Hematopoietic multipotent progenitor cell treated with erythropoietin and hydrocortisone succinate and interleukin-3 and kit ligand, for 15 days (in vitro differentiated cells): Measurements from ENCODE around the gene CA6.
"Not testable (repeated sequence)": the region's sequence is repeated elsewhere in the genome, so short reads cannot be mapped to it uniquely, and the experiment has no call there.

Experiments used
- DNase-seq: peaks from one replicate; pipeline ENCODE4 v3.0.0-alpha.2; 2015; ENCODE audit warnings: low spot score

CA6 gene

DNA sequence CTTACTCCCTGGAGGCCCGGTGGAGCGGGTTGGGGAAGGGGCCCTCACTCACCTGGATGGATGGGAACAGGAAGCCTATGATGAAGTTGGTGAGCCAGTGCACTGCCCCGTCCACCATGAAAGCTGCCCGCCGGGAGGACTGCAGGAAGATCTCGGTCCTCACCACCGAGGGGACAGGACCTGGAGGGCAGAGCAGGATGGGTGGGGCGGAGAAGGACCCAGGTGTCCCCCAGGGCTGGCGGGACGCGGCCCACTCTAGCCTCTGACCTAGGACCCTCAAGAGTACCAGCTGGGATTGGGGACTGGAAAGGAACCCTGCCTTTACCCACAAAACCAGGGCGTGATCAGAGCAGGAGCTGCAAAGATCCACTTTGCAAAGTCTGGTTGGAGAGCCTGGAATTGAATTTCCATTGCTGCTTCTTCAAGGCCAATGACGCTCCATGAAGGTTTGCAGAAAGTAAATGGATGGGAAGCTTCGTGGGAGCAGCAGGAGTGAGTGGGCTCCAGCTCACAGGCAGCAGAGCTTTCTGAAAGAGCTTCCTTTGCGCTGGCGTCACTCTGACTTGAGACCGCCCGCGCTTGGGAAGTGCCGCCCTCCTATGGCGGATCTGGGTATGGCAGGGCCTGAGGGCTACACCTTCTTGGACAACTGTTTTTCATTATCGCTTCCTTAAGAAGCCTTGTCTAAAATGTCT is 59.2 kb downstream of the CA6 start:
- peak; percentile 47 for DNase-seq

DNA sequence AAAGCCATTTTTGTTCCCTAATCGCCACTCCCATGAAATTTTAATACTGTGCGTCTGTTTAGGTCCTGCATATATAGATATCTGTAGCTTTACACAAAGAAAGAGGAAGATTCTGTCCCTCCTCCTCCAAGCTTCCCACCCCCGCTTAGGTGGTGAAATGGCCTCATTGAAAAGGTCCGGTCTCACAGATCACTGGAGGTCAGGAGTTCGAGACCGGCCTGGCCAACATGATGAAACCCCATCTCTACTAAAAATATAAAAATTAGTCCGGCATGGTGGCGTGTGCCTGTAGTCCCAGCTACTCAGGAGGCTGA is 59.7 kb downstream of the CA6 start:
- DNase-seq = no peak

DNA sequence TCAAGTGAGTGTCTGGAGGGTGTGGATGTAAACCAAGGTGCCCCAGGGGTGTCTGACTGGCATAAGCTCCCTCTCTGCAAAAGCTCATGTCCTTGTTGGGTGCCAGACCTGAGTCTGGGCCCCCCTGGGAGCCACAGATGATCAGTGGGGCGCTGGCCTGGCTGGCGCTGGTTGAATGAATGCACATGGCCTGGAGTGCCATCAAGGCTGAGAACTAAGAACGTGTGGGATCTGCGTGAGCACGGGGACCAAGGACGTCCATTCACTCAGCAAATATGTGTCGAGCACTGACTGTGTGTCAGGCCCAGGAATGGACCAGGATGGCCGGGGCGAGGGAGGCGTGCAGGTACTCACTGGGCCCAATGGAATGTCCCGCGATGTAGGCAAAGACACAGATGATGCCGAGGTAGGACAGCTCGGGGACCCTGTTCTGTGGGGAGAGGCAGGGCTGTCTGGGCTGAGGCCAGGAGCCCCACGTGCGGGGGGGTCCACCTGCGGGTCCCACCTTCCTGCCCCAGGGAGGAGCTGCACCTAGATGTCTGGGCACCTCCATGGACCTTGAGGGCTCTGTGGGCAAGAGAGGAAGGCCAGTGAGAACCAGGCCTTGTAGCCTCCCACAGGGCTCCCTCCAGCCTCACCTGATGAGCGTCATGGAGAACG is 61.4 kb downstream of the CA6 start:
- DNase-seq = no peak

DNA sequence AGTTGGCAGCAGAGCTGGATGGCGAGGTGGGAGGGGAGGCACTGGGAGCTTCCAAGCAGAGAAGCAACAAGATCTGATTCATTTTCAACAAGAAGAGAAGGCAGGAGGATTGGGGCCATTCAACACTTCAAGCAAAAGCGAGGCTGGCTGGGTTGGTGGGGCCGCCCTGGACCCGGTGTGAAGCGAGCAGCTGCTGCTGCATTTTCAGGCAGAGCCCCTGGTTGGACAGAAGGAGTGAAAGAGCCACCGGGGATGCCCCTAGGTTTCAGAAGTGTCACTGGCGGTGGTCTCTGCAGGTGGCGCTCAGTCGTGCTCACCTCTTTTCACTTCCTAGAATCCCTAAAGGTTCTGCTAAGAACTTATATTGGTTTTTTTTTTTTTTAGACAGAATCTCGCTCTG is 62.6 kb downstream of the CA6 start:
- no peak for DNase-seq

DNA sequence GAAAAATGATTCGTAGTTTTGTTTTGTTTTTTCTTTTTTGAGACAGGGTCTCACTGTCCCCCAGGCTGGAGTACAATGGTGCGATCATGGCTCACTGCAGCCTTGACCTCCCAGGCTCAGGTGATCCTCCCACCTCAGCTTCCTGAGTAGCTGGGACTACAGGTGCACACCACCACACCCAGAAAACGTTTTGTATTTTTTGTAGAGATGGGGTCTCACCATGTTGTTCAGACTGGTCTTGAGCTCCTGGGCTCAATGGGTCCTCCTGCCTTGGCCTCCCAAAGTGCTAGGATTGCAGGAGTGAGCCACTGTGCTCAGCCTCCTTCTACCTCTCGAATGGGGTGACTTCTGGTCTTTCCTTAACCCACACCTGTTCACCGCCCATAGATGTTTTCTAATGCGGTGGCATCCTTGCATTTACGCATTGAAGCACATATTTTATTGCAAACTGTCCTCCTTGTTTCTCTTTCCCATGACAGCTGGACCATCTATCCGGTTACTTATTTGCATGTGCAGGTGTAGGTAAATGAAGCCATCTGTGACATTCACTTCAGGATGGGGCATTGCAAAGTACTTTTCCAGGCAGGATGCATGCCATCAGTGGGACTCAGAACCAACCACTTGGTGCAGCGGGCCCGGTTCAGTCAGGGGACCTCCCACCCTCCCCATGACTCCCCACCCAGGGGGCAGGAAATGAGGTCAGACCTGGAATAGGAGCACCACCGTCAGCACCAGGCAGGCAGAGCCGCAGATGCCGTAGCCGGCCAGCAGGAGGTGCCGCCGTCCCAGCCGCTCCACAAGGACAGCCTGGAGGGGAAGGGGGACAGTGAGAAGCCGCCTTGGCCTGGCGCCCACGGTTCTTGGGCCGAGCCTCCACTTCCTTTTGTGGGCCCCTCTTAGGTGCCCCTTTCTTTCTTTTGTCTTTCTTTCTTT is 64.0 kb downstream of the CA6 start:
- no peak for DNase-seq

DNA sequence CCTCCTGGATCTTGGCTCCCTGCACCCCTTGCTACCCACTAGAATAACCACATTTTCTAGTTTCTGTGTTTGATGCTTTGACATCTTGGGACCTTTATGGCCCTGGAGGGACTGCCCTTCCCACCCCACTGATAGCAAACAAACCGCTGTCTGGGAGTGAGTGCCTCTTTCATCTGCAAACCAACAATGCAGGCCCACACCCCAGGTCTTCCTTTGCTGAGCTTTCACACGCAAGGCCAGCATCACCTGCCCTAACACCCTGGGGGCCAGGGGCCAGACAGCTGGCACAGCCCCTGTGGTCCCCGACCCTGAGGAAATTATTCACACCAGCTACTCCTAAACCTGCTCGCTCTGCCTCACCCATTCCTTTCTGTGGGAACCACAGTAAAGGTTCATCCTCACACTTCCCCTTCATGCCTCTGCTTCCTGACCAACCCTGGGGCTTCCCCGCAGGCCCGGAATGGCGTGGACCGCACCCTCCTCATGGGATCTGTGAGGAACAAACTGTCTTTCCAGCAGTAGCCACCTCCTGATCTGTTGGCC is 65.2 kb downstream of the CA6 start:
- no peak for DNase-seq

DNA sequence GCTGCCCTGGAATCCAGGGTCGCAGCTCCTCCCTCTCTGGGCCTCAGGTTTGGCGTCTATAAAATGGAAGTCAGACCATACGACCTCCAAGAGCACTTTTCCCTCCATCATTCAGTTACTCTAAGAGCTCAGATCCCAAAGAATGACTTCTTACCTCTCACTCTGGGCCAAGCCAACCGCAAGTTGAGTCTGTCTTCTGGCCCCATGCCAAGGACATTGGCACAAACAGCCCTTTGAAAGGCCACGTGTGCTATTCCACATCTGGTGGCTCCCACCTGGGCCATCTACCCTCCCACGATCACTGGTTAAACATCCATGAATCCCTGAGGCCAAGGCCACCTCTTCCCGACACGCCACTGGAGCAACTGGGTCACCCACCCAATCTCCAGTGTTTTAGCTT is 68.2 kb downstream of the CA6 start:
- no peak for DNase-seq

DNA sequence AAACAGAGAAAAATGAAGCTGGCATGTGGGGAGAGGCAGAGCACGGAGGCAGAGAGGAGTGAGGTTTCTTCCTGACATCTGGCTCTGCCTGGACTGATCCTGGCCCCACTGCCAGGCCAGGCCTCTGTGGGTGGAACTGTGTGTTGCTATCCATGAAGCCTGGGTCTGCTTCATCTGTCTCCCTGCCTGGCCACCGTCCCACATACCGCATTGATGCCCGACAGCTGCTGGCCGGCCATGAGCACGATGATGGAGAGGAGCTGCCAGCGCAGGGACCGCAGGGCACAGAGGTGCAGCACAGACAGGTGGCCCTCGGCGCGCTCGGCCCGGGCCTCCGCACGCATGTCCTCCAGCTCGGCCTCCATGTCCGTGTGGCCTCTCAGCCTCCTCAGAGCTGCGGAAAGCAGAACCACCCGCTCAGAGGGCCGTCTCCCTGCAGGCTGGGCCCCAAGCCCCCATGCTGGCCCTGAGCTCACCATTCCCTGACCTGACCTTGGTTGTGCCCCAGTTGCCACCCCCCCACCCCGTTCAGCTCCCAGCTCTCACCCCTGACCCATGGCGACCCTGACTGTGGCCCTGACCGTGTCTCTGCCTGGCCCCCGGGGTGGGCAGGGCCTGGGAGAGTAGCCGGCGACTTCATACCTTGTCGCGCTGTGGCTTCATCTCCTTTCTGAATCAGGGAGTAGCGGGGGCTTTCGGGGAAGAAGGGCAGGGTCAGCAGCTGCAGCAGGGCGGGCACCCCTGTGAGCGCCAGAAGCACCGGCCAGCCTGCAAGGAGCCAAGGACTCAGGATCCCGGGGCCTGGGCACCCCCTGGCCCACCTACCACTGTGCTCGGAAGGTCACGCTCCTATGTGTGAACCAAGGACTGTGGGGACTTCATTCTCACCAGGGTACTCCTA is 69.1 kb downstream of the CA6 start:
- DNase-seq = no peak

DNA sequence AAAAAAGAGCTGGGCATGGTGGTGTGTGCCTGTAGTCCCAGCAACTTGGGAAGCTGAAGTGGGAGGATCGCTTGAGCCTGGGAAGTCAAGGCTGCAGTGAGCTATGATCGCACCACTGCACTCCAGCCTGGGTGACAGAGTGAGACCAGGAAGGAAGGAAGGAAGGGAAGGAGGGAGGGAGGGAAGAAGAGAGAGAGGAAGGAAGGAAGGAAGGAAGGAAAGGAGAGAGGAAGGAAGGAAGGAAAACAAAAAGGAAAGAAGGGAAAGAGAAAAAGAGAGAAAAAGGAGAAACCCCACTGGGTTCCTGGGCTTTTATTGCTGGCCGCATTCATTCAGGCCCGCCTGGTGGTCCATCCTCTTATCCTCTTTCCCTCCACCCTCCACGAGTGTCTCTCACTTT is 70.8 kb downstream of the CA6 start:
- DNase-seq = no peak

DNA sequence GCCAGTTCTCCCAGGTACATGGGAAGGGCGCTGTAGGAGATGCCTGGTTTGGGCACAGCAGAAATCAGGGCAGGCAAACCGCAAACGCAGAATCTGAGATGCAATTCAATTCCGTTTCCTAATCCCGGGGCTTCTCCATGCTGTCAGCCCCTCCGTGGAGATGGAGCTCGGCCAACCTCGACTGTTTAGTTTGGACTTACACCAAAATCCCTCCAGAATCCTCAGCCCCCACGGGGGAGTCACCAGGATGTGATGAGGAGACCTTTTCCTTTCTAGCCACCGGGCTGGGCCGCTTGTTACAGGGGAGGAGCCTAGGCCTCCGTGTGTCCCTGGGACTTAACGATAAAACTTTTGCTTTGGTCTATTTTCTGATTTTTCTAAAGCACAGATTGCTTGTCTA is 72.7 kb downstream of the CA6 start:
- DNase-seq = no peak

DNA sequence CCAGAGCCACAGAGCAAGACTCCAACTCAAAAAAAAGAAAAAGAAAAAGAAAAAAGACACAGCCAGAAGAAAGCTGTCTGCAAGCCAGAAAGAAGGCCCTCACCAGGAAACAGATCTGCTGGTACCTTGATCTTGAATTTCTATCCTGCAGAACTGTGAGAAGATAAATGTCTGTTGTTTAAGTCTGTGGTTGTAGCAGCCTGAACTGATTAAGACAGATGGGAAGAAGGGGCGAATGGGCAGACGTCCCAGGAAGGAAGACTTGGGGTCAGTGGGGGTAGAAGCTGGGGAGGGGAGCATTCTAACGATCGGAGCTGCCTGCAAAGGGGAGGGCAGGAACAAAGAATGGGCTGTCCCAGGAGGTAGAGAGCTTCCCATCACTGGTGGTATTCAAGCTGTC is 74.2 kb downstream of the CA6 start:
- DNase-seq = no peak

DNA sequence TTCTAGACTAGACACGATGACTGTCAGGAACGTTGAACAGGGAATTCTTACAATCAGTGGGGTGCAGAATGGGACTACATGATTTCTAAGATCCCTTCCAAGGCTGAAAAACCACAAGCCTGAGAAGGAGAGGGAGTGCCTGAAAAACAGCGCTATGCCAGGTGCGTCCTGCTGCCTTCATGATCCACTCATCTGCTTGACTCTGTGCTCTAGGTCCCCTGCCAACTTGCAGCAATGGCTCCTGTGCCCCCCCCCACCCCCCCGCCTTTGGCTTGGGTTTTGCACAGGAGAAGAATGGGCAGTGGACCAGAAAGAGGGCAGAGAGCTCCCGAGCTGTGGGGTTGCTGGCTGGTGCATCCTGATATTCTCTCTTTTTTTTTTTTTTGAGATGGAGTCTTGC is 74.6 kb downstream of the CA6 start:
- DNase-seq = no peak

DNA sequence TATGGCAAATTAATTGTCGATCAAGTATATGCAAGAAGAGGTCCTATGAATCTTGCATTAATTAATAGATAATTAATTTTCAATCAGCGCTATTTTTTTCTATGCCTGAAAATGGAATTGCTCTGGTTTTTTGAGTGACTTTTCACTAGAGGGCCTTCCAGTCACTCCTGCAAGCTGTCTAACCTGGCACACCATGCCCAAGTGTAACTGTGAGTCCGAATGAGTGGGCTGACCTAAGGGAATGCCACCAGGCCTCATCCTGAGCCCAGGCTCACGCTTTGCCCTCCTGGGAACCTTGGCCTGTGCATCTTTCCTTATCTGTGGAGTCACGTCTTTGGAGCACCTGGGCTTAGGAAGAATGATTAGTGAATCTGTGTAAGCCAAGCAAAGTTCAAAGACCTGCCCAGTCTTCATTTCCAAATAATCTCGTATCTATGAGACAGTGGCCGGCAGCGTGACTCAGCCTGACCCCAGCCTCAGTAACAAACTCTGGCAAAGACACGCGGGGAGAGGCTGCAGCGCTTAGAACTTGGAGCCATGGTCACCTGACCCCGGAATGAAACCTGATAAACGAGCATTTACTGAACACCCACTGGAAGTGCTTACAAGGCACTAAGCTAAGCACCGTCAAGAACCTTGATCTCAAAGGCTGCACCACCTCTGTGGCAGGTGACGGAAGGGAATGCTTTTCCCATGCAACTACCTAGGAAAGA is 76.5 kb downstream of the CA6 start:
- DNase-seq = not testable (repeated sequence)

DNA sequence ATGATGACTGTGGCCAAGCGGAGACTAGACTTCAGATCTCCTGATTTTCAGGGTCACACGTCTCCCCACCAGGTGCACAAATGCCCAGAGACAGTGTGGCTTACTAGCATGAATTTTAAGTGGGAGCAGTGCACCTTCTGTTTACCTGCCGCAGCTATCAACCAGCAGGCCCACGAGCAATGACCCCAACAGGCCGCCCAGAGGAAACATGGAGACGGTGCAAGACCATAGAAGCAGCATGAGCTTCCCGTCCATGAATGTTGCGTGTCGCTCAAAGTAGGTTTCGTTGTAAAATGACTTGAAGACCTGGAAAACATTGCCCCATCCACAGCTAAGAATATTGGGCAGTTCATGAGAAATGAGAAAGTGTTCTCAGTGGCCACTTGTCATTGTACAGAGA is 77.1 kb downstream of the CA6 start:
- DNase-seq = no peak
